ENCODE measurements around the gene RUNX2. TPM values are rescaled to one million over a fixed set of nuclear protein-coding genes. Genes with fewer than 3 reads are reported as not detected.

The RUNX2 gene
- total RNA-seq, 2 experiments from 2014 or later, result 2.7 to 3.0 TPM

DNA sequence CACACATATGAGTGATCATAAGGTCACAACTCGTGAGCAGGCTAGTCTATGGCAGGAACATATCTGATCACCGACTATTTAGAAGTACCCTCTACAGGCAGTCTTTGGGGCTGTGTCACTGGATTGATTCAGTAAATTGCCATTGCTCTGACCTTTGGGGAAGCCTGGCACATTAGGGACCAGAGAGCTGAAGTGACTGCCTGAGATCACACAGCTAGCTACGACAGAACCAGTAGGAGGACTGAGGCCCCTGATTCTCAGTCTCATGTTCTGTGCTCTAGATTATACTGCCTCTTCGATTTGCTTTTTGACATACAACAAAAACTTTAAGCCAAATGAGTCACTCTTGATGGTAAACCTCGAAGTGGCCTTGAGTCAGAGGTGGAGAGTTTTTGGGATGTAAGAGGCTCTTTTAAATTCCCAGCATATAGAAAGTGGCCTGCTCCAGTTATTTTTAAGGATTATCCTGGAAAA, 297.1 kb downstream of the RUNX2 start:
- DNase-seq (no peak), ATAC-seq (no peak)
- H3K36me3 Mint-ChIP-seq (ENCODE audit: low read depth), result no peaks in the 10 kb centered on the region
- H3K27ac Mint-ChIP-seq, result no peak overlapping the region
- no peak overlapping the region for H3K4me3 Mint-ChIP-seq
- H3K27me3 Mint-ChIP-seq (ENCODE audit: low read depth), result no peaks in the 10 kb centered on the region
- H3K4me1 Mint-ChIP-seq (ENCODE audit: low read depth), result peaks cover 20% of the 10 kb centered on the region
- ChIA-PET CTCF (interaction anchor here (1.2 to 1.4 kb wide), 2 partner anchors 9 to 52 kb away, joined by 3 to 5 read pairs; no protein-coding TSS in a partner anchor), POLR2A (no interaction called here)
- H3K9me3 Mint-ChIP-seq (ENCODE audit: insufficient read depth), result no peaks in the 10 kb centered on the region

DNA sequence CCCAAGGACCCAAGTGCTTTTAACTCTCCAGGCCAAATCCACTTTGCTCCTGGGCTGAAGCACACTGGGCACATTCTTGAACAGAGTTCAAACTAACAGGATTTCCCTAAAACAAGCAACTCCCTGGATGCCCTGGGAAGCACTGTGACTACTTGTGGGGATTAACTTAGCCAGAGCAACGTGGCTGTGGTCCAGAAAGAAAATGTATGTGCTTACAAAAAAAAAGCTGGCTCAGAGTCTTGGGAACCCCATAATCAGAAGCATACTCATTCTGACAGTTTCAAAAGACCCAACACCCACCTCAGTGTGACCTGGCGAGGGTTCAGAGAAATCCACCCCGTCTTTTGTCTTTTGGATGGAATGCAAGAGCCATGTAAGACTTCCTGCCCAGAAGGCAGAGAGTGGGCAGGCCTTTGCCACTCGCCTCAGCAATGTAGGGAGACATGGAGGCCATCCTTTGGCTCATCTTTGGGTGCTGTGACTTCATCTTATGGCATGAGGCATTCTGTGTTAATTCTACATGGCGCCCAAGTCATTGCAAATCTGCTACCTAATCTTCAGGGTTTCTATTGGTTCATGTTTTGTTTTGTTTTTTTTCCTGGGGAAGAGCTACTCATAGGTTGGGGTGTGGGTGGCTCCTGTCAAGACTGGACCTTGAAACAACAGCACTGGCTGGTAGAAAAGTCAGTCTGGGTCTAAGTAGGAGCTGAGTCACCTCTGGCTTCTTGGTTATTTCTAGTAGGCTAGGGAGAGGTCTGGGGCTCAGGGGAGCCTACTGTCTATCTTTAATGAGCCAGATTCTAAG, 298.2 kb downstream of the RUNX2 start:
- peaks cover 15% of the 10 kb centered on the region for H3K4me1 Mint-ChIP-seq (ENCODE audit: low read depth)
- no peaks in the 10 kb centered on the region for H3K36me3 Mint-ChIP-seq (ENCODE audit: low read depth)
- no peak overlapping the region for H3K4me3 Mint-ChIP-seq
- H3K27ac Mint-ChIP-seq, result no peak overlapping the region
- ATAC-seq (no peak), DNase-seq (no peak)
- ChIA-PET POLR2A (interaction anchor here (0.6 kb wide), 1 partner anchor 295 kb away, joined by 4 read pairs; no protein-coding TSS in a partner anchor), CTCF (no interaction called here)
- no peaks in the 10 kb centered on the region for H3K27me3 Mint-ChIP-seq (ENCODE audit: low read depth)
- no peaks in the 10 kb centered on the region for H3K9me3 Mint-ChIP-seq (ENCODE audit: insufficient read depth)

DNA sequence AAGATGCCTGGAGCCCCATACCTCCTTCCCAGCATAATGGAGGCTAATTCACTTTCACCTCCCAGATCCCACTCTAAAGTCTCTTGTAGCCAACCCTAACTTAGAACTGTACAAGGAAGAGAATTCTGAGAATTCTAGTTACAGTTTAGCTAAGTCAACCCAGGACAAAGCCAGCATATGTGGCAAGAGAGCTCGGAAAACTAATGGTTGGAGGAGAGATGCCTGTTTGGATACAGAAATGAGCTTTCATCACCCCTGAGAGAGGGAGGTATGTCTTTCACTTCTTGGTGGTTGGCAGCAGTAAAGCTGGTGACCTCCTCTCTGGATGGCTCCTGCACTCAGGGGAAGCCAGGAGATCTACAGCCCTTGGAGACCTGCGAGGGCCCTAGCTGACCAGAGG, 302.2 kb downstream of the RUNX2 start:
- DNase-seq, result no peak
- Mint-ChIP-seq H3K4me1 (ENCODE audit: low read depth) (peaks cover 8% of the 10 kb centered on the region), H3K36me3 (ENCODE audit: low read depth) (no peaks in the 10 kb centered on the region), H3K27ac (no peak overlapping the region), H3K27me3 (ENCODE audit: low read depth) (no peaks in the 10 kb centered on the region), H3K9me3 (ENCODE audit: insufficient read depth) (no peaks in the 10 kb centered on the region), H3K4me3 (no peak overlapping the region)
- CTCF ChIA-PET, result interaction anchor here (1.2 kb wide), 1 partner anchor 84 kb away, joined by 3 read pairs; no protein-coding TSS in a partner anchor
- ATAC-seq, result no peak
- POLR2A ChIA-PET, result no interaction called here

DNA sequence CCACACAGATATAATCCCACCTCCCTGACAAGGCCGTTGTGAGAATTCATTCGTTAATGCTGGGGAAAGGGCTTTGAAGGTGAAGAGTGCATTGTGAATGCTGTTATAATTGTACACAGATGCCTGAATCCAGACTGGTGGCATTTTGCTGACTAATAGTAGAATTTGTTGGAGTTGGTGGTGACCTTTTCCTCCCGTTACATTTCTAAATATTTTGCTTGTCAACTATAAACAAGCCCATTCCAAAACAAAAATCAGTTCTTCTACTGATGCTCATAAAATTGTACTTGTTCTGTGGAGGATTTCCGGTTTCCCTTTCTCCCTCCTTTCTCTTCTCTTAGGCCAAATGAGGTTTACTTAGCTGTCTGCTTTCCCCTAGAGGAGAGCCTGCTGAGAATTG, 302.7 kb downstream of the RUNX2 start:
- Mint-ChIP-seq H3K36me3 (ENCODE audit: low read depth) (no peaks in the 10 kb centered on the region), H3K4me1 (ENCODE audit: low read depth) (peaks cover 4% of the 10 kb centered on the region), H3K27me3 (ENCODE audit: low read depth) (no peaks in the 10 kb centered on the region), H3K27ac (no peak overlapping the region), H3K9me3 (ENCODE audit: insufficient read depth) (no peaks in the 10 kb centered on the region), H3K4me3 (no peak overlapping the region)
- no peak for ATAC-seq
- ChIA-PET POLR2A (no interaction called here), CTCF (interaction anchor here (1.2 kb wide), 1 partner anchor 84 kb away, joined by 3 read pairs; no protein-coding TSS in a partner anchor)
- DNase-seq, result no peak

DNA sequence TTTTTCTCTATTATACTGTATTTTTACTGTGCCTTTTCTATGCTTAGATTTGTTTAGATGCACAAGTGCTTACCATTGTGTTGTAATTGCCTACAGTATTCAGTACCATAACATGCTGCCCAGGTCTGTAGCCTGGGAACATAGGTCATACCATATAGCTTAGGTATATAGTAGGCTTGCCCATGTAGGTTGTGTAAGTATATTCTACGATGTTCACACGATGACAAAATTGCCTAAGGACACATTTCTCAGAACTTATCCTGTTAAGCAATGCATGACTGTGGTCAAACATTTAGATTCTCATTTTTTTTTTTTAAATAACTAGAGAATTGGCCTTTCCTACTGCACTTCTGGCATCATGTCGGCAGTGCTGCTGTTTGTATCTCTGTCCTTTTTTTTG, 303.3 kb downstream of the RUNX2 start:
- no peaks in the 10 kb centered on the region for H3K9me3 Mint-ChIP-seq (ENCODE audit: insufficient read depth)
- ATAC-seq (no peak), DNase-seq (no peak)
- no peak overlapping the region for H3K4me3 Mint-ChIP-seq
- ChIA-PET CTCF (no interaction called here), POLR2A (no interaction called here)
- H3K27ac Mint-ChIP-seq, result no peak overlapping the region
- H3K36me3 Mint-ChIP-seq (ENCODE audit: low read depth), result no peaks in the 10 kb centered on the region
- no peaks in the 10 kb centered on the region for H3K27me3 Mint-ChIP-seq (ENCODE audit: low read depth)
- peaks cover 3% of the 10 kb centered on the region for H3K4me1 Mint-ChIP-seq (ENCODE audit: low read depth)

DNA sequence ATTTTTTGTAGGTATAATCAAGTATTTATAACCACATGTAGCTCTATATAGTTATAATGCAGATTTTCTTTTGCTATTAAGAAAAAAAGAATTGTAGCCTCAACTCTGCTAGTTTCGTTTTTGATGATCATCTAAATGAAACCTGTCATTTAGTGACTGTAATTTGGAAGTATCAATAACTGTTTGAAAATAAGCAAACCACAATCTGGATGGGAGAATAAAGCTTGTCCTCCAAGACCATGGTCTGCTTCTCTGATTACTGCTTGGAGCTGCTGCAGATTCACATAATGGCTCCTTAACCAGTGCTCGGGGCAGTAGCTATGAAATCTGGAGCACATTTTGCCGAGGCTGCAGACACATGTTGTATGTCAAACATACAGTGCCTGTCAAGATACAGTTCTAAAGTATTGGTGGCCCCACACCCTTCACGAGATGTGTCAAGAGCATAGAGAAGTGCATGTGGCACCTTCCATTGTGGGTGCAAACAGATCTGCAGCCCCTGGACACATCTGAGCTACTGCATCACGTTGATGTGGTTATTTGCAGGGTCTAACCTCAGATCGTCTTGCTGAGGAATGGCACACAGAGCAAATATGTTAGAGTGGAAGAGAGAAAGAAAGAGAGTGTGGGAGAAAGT, 305.3 kb downstream of the RUNX2 start:
- Mint-ChIP-seq H3K9me3 (ENCODE audit: insufficient read depth) (no peaks in the 10 kb centered on the region), H3K4me3 (no peak overlapping the region), H3K27ac (no peak overlapping the region), H3K36me3 (ENCODE audit: low read depth) (no peaks in the 10 kb centered on the region), H3K4me1 (ENCODE audit: low read depth) (no peaks in the 10 kb centered on the region), H3K27me3 (ENCODE audit: low read depth) (no peaks in the 10 kb centered on the region)
- POLR2A ChIA-PET, result no interaction called here
- DNase-seq, result no peak
- CTCF ChIA-PET, result interaction anchor here (1.6 kb wide), 1 partner anchor 8 kb away, joined by 5 read pairs; no protein-coding TSS in a partner anchor
- no peak for ATAC-seq

DNA sequence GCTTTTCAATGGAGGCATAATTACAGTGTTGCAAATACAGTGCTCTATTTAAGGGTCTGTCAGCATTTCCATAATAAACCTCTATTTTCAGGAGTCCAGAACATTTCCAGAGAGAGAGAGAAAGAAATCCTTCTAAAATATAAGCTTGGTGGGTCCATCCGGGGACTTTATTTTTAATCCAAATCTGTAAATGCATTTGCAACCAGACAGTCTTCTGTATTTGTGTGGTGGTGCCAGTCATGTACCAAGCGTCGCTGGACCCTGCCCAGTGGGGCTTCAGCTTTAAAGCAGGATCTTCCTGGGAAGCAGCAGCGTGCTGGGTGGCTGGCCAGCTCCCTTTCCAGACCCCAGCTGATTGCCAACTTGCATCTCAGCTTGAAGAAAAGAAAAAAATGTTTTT, 306.1 kb downstream of the RUNX2 start:
- DNase-seq, result no peak
- CTCF ChIA-PET, result interaction anchor here (1.6 kb wide), 1 partner anchor 9 kb away, joined by 5 read pairs; no protein-coding TSS in a partner anchor
- POLR2A ChIA-PET, result no interaction called here
- no peaks in the 10 kb centered on the region for H3K9me3 Mint-ChIP-seq (ENCODE audit: insufficient read depth)
- no peak for ATAC-seq
- H3K27ac Mint-ChIP-seq, result no peak overlapping the region
- H3K27me3 Mint-ChIP-seq (ENCODE audit: low read depth), result no peaks in the 10 kb centered on the region
- no peak overlapping the region for H3K4me3 Mint-ChIP-seq
- H3K36me3 Mint-ChIP-seq (ENCODE audit: low read depth), result no peaks in the 10 kb centered on the region
- H3K4me1 Mint-ChIP-seq (ENCODE audit: low read depth), result no peaks in the 10 kb centered on the region

DNA sequence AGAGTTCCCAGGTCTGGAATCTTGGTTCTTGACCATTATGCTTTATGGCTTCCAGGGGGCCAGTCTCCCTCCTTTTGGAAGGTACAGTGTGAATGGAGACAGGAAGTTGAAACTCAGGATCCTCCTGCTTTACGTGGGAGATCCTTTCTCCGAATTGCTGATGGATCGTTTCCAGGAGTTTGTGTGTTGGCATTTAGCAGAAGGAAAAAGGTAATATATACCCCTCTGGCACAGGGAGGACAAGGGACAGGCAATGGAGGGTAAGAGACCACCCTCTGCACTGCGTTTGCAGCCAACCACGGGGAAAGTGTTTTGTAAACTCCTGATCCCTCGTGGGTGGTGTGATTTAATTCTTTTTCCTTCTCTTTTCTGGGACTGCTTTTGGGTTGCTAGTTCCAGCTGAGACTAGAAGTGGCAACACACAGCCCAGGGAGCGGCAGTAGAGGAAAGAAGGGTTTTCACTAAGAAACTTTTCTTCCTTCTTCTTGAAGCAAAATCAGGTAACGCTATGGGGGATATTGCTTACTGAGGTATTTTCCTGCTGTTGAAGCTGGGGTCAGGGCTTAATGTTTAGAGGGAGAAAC, 307.2 kb downstream of the RUNX2 start:
- no peak overlapping the region for H3K27ac Mint-ChIP-seq
- no peaks in the 10 kb centered on the region for H3K36me3 Mint-ChIP-seq (ENCODE audit: low read depth)
- DNase-seq, result no peak
- ChIA-PET CTCF (no interaction called here), POLR2A (no interaction called here)
- H3K27me3 Mint-ChIP-seq (ENCODE audit: low read depth), result no peaks in the 10 kb centered on the region
- no peak overlapping the region for H3K4me3 Mint-ChIP-seq
- no peaks in the 10 kb centered on the region for H3K4me1 Mint-ChIP-seq (ENCODE audit: low read depth)
- no peak for ATAC-seq
- no peaks in the 10 kb centered on the region for H3K9me3 Mint-ChIP-seq (ENCODE audit: insufficient read depth)

DNA sequence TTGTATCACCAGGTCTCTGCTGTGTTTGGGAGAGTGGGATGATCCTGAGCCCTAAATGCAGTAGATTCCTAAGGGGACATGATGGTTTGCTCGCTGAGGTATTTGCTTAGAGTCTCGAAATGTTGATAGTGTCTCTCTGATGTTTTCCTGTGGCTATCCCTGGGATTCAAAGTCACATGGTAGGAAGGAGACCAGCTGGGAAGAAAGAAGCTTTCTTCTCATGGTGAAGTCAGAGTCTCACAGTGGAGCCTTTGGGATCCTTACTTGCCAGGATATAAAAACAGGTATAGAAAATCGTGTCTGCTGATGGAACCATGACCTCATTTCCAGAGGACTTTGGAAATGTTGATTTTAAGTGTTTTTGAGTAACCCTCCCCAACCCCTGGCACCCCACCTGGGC, 308.9 kb downstream of the RUNX2 start:
- ATAC-seq, result no peak
- Mint-ChIP-seq H3K36me3 (ENCODE audit: low read depth) (no peaks in the 10 kb centered on the region), H3K27me3 (ENCODE audit: low read depth) (no peaks in the 10 kb centered on the region), H3K27ac (no peak overlapping the region), H3K9me3 (ENCODE audit: insufficient read depth) (no peaks in the 10 kb centered on the region), H3K4me3 (no peak overlapping the region), H3K4me1 (ENCODE audit: low read depth) (no peaks in the 10 kb centered on the region)
- POLR2A ChIA-PET, result no interaction called here
- no peak for DNase-seq
- CTCF ChIA-PET, result interaction anchor here (0.6 kb wide), 1 partner anchor 1087 kb away, joined by 3 read pairs; no protein-coding TSS in a partner anchor

DNA sequence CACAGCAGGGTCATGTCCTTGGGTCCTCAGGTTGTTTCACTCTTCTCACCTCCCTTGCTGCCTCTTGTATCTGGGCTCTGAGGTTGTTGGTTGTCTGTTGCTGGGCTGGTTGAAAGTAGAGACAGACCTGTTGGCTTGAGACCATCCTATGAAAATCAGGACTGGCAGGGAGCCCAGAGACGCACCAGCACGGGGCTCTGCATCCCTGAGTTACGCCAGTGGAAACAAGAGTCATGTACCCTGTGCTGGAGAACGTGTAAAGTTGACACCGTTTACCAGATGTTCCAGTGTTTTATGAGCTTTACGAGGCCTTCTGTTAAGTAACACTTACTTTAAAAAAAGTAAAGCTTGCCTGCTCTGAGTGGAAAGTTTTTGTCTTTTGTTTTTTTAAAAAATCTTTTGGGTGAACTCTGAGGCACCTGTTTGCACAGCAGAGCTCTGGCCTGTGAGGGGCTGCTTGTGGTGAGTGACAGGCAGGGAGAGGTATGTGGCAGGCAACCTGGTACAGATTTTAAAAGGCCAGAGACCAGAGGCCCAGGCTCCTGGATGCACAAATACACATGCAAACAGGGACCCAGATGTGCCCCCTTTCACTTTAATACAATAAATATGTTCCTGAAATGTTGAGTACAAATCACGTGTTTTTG, 309.6 kb downstream of the RUNX2 start:
- H3K36me3 Mint-ChIP-seq (ENCODE audit: low read depth), result no peaks in the 10 kb centered on the region
- H3K4me3 Mint-ChIP-seq, result no peak overlapping the region
- no peak for DNase-seq
- H3K27ac Mint-ChIP-seq, result no peak overlapping the region
- no peaks in the 10 kb centered on the region for H3K27me3 Mint-ChIP-seq (ENCODE audit: low read depth)
- H3K4me1 Mint-ChIP-seq (ENCODE audit: low read depth), result no peaks in the 10 kb centered on the region
- CTCF ChIA-PET, result no interaction called here
- H3K9me3 Mint-ChIP-seq (ENCODE audit: insufficient read depth), result no peaks in the 10 kb centered on the region
- no peak for ATAC-seq
- POLR2A ChIA-PET, result no interaction called here

DNA sequence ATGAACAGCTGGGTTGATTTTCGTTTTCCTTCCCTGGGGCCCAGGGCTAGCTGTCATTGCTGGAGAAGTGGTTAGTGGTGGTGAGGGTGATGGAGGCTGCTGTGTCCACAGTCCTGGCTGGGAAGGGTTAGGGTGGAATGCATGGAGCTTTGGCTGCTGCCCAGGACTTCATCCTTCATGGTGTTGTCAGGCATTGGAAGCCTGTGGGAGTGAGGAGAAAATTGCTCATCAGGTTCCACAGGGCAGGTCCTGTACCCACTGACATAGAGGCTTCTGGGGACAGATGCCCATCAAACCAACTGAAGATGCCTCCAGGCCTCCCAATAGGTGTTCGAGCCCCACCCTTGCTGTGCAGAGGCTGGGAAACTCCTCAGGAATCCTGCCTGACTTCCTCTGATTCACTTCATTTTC, 312.0 kb downstream of the RUNX2 start:
- no peaks in the 10 kb centered on the region for H3K36me3 Mint-ChIP-seq (ENCODE audit: low read depth)
- DNase-seq (no peak), ATAC-seq (no peak)
- H3K4me1 Mint-ChIP-seq (ENCODE audit: low read depth), result no peaks in the 10 kb centered on the region
- POLR2A ChIA-PET, result no interaction called here
- CTCF ChIA-PET, result no interaction called here
- no peak overlapping the region for H3K27ac Mint-ChIP-seq
- H3K27me3 Mint-ChIP-seq (ENCODE audit: low read depth), result no peaks in the 10 kb centered on the region
- H3K4me3 Mint-ChIP-seq, result no peak overlapping the region
- no peaks in the 10 kb centered on the region for H3K9me3 Mint-ChIP-seq (ENCODE audit: insufficient read depth)

DNA sequence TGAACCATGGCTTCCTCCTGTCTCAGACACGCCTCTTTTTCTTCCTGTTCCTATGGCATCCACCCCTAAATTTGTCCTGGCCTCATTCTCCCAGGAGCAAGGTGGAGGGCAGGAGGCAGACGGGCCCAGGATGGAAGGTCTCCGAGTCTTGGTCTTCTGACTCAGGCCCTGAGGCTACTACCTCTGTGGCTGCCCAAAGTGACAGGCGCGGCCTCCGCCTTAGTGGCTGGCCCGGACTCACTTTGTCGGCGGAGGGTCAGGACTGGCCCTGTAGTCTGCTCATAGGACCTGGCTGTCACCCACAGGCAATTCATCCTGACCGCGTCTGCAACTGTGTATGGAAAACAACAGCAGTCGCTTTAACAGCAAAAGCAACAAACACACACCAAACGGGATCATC, 312.7 kb downstream of the RUNX2 start:
- H3K27me3 Mint-ChIP-seq (ENCODE audit: low read depth), result no peaks in the 10 kb centered on the region
- no peaks in the 10 kb centered on the region for H3K9me3 Mint-ChIP-seq (ENCODE audit: insufficient read depth)
- H3K36me3 Mint-ChIP-seq (ENCODE audit: low read depth), result no peaks in the 10 kb centered on the region
- no peak overlapping the region for H3K4me3 Mint-ChIP-seq
- no peak for DNase-seq
- no peak overlapping the region for H3K27ac Mint-ChIP-seq
- no peak for ATAC-seq
- ChIA-PET POLR2A (no interaction called here), CTCF (no interaction called here)
- no peaks in the 10 kb centered on the region for H3K4me1 Mint-ChIP-seq (ENCODE audit: low read depth)

All from activated CD8-positive, alpha-beta T cell treated with anti-CD3 and anti-CD28 coated beads, Interleukin-2, amount 10 ng/mL, durations not matched to agents 7 days and 5 days (primary cell).